PC-9 (cell line): ENCODE measurements around the gene RNU6-1.

ENCODE experiments used
- EZH2 ChIP-seq: fragments of 200-600 bp; sonication (generic); IDR thresholded peaks from 2 replicates; pipeline ENCODE4 v1.8.0; 2017; ENCODE audit warnings: antibody characterized with exemption, low read depth
- TF ChIP-seq, protein P1 (sequence below): fragments of 200-600 bp; sonication (generic); conservative IDR thresholded peaks from 2 replicates; pipeline ENCODE4 v1.6.1; 2017; ENCODE audit warnings: mixed run types, antibody characterized with exemption, mild to moderate bottlenecking, moderate library complexity

DNA sequence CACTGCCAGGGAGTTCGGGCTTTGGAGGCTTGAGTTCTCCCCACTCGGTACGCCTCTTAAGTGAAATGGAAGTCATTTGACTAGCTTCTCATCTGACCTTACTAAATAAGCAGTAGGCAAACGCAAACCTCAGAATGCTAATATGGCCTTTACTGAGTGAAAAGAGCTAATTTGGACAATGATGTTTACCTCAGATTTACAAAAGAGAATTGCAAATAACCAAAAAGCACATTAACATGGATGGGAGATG lies 1.6 kb upstream of the RNU6-1 start:
- TF ChIP-seq EZH2 = no peak
- TF ChIP-seq, protein P1, sequence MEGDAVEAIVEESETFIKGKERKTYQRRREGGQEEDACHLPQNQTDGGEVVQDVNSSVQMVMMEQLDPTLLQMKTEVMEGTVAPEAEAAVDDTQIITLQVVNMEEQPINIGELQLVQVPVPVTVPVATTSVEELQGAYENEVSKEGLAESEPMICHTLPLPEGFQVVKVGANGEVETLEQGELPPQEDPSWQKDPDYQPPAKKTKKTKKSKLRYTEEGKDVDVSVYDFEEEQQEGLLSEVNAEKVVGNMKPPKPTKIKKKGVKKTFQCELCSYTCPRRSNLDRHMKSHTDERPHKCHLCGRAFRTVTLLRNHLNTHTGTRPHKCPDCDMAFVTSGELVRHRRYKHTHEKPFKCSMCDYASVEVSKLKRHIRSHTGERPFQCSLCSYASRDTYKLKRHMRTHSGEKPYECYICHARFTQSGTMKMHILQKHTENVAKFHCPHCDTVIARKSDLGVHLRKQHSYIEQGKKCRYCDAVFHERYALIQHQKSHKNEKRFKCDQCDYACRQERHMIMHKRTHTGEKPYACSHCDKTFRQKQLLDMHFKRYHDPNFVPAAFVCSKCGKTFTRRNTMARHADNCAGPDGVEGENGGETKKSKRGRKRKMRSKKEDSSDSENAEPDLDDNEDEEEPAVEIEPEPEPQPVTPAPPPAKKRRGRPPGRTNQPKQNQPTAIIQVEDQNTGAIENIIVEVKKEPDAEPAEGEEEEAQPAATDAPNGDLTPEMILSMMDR = no peak
